ENCODE data around the gene TRIOBP.

- TF ChIP-seq CTCF (conservative IDR thresholded peaks at IDR 0.05): no peak
- no peak for TF ChIP-seq ZFX (IDR thresholded peaks at IDR 0.05)
Observed at GRCh38 chr22:37659897-37660708, 36.7 kb upstream of the TRIOBP start.
